Measurements from ENCODE around the gene FAM163A.
"Not testable (repeated sequence)": the region's sequence is repeated elsewhere in the genome, so short reads cannot be mapped to it uniquely, and the experiment has no call there.

FAM163A gene

DNA sequence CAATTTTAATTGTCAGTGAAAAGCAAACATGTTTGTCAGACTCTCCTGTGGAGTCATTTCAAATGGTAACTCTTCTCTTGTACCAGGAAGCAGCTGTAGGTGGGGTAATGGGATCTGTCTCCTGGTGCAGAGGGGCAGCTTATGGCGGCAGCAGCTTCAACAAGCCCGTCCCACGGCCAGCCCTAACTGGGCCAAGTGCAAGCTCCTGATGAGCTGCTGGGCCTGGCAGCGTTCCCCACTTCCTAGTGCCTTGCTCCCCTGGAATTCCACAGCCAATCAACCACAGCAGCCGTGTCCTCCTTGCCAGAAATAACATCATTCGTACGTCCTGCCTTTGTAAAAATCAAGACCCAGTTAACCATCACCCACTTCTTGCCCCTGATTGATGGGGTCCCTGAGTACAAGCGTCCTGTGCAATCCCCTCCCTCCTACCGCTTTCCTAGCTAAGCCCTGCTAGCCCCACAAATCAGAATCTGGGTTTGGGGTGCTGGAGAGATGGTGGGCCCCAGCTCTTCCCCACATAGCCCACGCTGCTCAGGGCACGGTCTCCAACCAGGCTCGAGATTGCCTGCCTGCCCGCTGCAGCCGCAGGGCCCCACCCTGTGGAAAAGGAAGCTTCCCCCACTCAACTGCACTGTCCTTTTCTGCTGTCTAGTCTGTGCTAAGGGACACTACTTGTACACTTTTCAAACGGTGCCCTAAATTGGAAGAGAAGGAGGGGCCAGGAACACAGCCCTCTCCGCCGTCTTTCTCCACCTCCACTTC is 73.3 kb downstream of the FAM163A start:
- no peak for DNase-seq (ENCODE audit: low spot score)

DNA sequence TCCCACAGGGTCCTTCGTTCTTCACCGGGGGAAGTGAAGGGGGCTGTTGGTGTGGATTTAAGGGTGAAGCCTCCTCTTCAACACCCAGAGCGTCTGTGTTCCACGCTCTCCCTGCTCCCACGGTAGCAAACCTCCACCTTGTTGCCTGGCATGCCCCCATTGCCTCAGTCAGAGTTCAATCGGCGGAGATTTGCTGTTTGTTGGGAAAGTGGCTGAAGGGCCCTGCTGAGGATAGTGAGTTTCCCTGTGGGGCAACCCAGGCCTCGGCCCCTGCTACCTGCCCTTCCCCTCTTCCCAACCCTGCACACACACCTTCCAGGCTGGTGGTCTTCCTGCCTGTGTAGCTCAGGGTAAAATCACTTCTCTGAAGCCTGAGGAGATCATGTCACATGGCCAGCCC is 74.0 kb downstream of the FAM163A start:
- DNase-seq (ENCODE audit: low spot score) = no peak

DNA sequence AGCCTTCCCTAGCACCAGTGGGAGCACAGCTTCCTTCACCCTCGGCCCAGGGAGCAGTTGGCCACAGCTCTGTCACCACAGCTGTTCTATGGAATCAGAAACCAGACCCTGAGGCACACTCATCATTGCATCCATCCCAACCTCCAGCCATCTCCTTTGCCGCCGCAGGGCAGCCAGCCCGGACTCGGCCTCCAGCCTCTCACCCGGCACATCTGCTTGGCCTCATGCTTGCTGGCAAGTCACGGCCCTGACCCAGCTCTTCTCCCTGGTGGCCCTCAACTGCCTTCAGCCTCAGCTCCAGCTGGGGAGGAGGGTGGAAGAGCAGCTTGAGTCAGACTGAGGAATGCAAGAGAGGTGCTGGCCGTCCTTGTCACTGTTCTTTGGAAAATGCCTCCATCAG is 74.7 kb downstream of the FAM163A start:
- DNase-seq (ENCODE audit: low spot score) = no peak

DNA sequence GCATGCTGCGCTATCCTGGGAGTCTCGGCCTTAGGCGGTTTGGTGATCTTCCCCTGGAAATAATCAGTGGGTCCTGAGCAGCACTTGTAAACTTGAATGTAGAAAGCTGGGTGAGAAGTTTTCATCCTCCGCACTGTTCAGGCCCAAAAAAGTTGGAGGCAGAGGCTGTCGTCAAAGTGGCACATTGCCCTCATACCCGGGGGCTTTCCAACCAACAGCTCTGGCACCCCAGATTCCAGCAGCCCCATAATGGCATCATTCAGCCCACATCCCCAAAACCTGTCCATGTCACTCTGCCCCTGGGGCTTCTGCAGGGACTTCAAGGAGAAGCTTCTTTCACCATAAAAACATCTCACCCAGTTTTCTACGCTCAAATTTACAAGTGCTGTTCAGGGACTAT is 75.2 kb downstream of the FAM163A start:
- no peak for DNase-seq (ENCODE audit: low spot score)

DNA sequence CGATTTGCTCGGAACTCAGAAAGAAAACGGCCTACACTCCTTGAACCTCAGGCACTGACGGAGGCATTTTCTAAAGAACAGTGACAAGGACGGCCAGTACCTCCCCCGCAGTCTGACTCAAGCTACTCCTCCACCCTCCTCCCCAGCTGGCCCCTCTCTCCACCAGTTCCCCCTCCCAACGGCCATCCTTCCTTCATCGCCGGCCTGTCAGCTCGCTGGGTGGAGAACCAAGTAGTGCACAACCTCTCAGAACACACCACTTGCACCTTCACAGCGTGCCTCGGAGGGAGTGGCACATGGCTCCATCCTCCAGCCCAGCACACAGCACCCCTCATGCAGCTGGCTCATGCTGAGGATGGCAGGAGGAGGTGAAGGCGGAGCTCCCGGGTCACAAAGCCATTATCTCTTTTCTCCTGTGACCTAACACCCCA is 75.7 kb downstream of the FAM163A start:
- no peak for DNase-seq (ENCODE audit: low spot score)

DNA sequence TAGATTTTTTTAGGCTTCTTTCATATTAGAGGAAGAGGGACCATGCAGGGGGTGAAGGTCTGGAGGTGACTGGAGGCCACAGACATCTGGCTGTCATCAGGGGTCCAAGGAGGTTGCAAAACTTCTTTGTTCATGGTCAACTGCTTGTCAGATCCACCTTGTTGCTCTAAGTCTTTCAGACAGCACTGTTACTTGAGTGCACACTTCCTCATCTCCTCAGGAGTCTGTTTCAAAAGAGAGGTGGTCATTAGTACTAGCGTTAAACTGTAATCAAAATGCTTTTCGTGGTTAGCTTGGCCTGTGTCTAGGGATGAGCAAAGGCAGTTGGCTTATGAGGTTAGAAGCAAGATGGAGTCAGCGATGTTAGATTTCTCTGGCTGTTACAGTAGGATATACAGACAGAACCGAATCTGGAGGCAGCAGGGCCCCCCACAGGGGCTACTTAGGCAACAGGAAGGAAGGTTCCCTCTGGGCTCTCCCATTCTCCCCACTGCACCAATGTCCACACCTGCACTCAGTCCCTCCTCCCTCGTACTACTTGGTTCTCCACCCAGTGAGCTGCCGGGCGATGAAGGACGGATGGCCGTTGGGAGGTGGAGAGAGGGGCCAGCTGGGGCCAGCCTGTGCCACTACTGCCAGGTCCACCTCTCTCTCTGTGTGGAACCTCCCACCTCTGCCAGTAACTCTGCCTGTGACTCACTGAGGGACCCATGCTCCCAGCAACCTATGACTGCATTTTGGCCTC is 77.3 kb downstream of the FAM163A start:
- no peak for DNase-seq (ENCODE audit: low spot score)

DNA sequence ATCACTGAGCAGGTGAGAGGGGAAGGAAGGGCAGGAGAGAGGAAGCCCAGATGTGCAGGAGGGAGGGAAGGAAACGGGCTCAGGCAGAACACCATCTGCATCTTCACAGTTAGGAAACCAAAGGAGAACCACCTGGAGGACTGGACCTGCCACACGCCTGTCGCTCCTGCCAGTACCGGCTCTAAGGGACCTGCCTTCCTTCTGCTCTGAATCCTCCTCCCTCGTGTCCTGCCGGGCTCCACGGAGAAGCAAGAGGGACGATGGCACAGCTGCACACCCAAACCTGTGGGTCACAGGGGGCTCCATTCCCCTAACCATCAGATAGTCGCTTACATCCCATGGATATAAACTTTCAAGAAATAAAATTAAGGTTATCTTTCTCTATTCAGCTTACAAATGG is 78.4 kb downstream of the FAM163A start:
- no peak for DNase-seq (ENCODE audit: low spot score)

DNA sequence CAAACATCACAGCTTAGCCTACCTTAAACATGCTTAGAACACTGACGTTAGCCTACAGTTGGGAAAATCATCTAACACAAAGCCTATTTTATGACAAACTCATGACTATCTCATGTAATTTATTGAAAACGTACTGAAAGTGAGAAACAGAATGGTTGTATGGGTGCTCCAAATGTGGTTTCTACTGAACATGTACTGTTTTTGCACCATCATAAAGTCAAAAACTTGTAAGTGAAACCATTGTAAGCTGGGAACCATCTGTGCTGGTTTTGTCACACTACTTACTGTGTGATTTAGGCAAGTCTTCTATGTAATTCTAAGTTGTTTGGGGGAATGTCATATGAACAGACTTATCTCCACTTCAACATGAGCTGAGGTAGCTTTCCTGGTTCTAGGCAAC is 79.0 kb downstream of the FAM163A start:
- DNase-seq (ENCODE audit: low spot score) = no peak

DNA sequence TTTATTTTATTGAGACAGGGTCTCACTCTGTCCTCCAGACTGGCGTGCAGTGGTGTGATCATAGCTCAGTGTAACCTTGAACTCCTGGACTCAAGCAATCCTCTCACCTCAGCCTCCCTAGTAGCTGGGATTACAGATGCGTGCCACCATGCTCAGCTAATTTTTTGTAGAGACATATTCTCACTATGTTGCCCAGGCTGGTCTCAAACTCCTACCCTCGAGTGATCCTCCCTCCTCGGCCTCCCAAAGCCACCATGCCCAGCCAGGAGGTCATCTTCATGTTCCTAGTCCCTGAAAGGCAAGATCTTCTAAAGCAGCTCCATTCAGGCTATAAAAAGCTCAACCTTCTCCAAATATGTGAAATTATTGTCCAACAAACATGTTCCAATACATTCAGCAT is 80.6 kb downstream of the FAM163A start:
- no peak for DNase-seq (ENCODE audit: low spot score)

DNA sequence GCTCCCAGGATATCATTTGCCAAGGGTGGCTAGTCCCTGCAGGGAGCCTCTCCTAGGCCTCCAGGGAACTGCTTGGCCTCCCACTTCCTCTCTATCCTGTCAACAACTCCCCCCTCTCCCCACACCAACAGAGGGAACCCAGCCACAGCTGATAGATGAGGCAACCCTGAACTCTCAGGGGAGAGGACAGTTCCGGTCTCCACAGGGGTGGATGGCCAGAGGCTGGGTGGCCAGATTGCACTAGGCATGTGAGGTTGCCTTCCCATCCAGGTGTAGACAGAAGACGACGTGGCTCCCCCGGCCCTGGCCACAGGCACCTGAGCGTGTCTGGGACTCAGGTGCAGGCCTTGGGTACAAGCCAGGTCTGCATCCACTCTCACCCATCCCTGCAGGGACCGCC is 81.2 kb downstream of the FAM163A start:
- DNase-seq (ENCODE audit: low spot score) = no peak

DNA sequence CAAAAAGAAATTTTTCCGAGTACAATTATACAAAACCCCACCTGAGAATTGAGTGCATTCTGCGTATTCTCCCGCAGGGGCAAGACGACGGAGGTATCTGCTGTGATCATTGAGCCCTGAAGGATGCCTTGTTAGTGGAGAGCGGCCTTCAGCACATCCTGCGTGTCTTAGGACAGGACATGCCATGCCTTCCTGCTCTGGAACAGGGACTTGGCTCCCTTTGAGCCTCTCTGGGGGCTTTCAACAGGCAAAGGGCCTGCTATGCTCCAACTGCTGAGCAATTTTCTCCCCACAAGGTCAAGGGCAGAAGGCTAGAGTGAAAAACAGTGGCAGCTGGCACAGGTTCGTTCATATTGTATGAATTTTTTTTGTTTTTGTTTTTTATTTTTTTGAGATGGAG is 82.1 kb downstream of the FAM163A start:
- no peak for DNase-seq (ENCODE audit: low spot score)

DNA sequence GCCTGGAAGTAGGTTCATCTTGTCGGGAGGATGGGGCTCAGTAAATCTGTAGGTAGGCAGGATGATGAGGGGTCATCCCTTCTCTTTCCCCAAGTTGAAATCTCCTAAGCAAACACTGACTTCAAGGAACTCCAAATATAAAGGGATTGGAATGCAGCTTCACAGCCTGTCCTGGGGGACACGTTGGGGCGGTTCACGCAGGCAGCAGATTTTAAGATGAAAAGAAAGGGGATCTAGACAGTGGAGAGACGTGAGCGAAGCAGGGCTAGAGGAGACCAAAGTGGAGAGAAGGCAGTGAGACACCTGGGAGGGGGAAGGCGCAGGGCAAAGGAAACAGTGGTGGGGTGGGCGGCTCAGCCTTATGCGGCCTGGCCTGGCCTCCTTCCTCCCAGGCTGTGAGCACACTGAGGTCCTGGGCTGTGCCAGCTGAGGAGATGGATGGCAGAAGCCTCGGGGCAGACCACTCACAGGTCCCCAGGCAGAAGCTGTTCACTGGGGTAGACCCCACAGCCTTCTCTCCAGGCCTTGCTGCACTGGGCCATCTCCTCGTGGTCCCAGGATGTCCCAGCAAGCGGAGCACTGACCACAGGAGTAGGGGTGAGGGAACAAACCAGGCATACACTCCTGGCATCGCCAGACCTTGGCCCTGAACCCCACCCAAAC is 82.8 kb downstream of the FAM163A start:
- no peak for DNase-seq (ENCODE audit: low spot score)

DNA sequence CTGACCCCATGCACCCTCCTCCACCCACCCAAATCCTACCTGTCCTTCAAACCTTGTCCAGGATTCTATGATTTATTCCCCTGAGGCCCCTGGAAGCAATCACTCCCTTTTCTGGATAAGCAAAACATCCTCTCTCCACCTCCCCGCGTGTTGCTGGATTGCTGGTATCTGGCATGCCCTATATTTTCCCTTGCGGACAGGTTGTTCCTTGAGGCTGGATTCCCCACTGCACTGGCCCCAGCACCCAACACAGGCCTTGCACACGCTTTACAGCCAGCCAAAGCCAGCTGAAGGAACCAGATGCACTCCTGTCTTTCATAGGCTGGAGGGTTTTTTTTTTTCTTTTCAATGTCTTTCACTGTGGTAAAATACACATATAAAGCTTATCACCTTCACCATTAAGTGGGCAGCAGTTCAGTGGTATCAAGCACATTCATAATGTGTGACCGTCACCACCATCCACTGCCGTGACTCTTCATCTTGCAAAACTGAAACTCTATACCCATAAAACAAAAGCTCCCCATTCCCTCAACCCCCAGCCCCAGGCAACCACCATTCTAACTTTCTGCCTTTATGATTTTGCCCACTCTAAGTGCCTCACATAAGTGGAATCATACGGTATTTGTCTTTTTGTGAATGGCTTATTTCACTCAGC is 83.7 kb downstream of the FAM163A start:
- DNase-seq (ENCODE audit: low spot score) = no peak

DNA sequence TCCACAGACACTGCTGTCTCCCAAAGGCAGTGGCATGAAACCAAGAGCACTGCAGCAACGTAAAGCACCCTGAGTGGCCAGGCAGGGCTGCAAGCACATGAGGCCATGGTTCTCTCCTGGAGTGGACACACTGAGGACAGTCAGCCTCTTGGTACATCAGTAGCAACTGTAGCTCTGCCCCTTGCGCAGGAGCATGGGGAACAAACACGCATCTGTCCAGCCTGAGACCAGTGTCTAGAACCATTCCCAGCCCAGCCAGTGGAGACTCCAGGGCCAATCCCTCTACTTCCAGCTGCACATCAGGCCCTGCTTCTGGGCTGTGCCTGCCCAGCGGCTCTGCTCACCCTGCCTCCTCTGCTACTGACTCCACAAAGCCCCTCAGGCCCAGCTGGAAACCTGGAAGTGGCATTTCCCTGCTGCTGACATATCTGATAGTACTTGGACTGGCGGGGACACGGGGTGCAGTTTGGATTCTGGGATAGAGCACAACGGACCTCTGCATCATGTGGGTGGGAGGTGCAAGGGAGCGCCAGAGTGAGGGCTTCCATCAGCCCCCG is 85.5 kb downstream of the FAM163A start:
- DNase-seq (ENCODE audit: low spot score) = no peak

DNA sequence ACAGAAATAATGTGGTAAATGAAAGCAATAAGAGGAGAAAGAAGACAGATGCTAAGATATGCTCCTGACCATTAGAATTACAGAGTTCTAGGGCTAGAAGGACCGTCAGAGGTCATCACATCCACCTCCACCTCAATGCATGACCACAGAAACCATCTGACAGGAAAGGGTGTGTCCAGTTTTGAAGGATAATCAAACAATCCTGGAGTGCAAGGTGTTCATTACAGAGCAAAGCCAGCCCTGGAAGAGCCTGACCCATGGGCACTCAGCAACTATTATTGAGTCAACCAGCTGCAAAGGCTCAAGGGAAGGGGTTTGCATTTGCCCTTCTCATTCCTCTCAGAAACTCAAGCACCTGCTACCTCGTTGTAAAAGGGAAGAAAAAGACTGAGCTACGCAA is 88.1 kb downstream of the FAM163A start:
- DNase-seq (ENCODE audit: low spot score) = no peak

DNA sequence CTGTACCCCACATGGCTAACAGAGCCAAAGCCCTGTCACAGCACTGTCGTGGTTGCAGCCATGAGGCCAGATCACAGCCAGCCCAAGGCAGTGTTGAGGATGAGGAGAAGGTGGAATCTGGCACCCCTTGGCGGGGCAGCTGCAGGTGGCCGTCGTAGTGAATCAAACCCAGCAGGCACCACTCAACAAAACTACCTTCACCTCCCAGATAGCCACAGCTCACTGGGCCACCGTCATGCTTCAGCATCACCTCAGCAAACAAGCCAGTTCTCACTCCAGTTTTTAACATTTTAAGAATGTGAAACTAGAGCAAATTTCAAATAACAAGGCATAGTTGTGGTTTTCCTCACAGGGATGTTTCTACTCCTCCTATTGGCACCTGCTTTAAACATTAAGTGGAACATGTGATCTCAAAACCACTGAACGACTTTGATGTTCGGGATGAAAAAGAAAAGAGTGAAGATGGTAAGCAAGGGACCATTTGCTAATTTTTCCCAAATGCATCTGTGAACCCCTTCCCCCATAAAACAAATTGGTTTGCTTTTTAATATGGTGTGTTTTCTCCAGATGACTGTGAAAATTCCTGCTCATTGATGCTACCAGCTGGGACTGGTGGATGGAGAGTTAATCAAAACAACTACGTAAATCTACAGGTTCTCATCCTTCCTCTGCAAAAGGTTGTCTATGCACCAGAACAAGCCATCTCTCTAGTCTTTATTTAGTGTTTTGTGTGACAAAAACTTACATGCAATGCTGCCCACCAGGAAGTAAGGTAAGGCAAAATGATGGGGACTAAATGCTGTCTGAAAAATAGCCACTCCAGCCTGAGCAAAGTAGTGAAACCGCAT is 89.0 kb downstream of the FAM163A start:
- no peak for DNase-seq (ENCODE audit: low spot score)

DNA sequence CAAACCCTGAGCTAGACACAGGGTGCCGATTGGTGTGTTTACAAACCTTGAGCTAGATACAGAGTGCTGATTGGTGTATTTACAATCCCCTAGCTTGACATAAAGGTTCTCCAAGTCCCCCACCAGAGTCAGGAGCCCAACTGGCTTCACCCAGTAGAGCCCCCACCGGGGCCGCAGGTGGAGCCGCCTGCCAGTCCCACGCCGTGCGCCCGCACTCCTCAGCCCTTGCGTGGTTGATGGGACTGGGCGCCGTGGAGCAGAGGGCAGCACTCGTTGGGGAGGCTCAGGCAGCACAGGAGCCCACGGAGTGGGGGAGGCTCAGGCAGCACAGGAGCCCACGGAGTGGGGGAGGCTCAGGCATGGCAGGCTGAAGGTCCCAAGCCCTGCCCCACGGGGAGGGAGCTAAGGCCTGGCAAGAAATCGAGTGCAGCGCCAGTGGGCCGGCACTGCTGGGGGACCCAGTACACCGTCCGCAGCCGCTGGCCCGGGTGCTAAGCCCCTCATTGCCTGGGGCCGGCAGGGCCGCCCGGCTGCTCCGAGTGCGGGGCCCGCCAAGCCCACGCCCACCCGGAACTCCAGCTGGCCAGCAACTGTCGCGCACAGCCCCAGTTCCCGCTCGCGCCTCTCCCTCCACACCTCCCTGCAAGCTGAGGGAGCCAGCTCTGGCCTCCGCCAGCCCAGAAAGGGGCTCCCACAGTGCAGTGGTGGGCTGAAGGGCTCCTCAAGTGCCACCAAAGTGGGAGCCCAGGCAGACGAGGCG is 93.8 kb downstream of the FAM163A start:
- DNase-seq (ENCODE audit: low spot score) = not testable (repeated sequence)

DNA sequence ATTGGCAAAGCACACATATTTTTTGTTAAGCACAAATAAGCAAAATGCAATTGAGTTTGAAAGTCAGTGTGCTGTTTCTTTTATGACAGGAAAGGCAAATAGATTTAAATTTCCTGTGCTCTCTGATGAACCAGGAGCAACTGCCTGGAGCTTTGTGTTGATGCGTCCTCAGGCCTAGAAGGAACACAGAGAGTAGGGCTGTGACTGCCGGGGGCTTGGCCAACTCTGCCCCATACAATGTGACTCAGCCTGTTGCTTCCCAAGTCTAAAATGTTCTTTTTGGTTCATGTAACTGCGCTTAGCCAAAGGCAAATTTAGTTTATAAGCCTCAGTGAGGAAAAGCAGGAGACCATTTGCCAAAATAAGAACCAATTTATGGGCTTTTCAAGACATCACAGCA is 97.0 kb downstream of the FAM163A start:
- no peak for DNase-seq (ENCODE audit: low spot score)

DNA sequence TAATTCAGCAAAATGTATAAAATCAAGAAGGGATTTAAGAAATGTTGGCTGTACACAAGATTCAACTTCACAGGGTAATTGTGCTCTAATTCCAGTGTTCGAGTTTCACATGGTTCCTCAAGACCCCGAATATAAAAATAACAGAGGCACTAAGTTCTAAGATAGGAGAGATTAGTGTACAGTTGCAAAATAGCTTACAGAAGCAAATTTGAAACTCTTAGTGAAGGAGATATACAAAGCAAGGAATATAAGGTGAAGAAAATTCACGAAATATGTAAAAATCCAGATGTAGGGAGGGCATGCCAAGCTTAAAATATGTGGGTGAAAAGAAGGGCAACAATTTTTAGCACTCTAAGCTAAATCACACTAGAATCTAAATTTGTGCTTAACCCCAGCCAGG is 105.1 kb downstream of the FAM163A start:
- no peak for DNase-seq (ENCODE audit: low spot score)

DNA sequence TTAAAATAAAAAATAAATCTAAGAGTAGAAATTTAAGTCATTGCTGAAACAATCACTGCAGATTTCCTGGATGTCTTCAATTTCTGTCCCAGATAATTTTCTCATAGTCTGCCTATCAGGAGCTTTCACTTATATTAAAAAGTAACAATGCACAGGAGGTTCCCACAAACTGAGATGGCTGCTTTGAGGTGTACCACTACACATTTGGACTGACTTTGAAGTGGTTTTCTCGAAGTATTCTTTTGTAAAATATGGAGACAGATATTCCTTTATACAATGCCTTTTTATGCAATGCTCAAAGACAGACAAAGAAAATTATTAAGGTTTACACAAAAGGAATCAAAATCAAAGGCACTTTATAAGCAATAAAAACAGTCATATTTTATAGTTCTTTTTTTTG is 110.0 kb downstream of the FAM163A start:
- no peak for DNase-seq (ENCODE audit: low spot score)

DNA sequence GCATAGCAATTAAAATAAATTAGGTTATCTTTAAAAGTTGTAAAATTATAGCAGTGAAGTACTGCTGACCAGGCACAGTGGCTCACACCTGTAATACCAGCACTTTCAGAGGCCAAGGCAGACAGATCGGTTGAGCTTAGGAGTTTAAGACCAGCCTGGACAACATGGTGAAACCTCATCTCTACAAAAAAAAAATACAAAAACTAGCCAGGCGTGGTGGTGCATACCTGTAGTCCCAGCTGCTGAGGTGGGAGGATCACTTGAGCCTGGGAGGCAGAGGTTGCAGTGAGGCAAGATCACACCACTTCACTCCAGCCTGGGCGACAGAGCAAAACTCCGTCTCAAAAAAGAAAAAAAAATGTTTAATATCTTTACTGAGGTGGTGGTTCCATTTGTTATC is 112.7 kb downstream of the FAM163A start:
- not testable (repeated sequence) for DNase-seq (ENCODE audit: low spot score)

Data from pons (tissue), 1 donor.